Activated T-cell treated with anti-CD3 and anti-CD28 coated beads for 48 hours (primary cell): ENCODE results near the gene RNF34.
"Not testable (repeated sequence)": the region's sequence is repeated elsewhere in the genome, so short reads cannot be mapped to it uniquely, and the experiment has no call there.

Experiments
- DNase-seq: peaks from one replicate; pipeline ENCODE4 v3.0.0-alpha.2; 2020; ENCODE audit warnings: low read depth

RNF34 gene, protein sequence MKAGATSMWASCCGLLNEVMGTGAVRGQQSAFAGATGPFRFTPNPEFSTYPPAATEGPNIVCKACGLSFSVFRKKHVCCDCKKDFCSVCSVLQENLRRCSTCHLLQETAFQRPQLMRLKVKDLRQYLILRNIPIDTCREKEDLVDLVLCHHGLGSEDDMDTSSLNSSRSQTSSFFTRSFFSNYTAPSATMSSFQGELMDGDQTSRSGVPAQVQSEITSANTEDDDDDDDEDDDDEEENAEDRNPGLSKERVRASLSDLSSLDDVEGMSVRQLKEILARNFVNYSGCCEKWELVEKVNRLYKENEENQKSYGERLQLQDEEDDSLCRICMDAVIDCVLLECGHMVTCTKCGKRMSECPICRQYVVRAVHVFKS

GRCh38 chr12:121399391-121400331 is at the start of gene RNF34:
RNF34 (plus strand) TSS chr12:121400118; CDS start chr12:121400213, 95 bp downstream.
- DNase-seq = peak; percentile 99

DNA sequence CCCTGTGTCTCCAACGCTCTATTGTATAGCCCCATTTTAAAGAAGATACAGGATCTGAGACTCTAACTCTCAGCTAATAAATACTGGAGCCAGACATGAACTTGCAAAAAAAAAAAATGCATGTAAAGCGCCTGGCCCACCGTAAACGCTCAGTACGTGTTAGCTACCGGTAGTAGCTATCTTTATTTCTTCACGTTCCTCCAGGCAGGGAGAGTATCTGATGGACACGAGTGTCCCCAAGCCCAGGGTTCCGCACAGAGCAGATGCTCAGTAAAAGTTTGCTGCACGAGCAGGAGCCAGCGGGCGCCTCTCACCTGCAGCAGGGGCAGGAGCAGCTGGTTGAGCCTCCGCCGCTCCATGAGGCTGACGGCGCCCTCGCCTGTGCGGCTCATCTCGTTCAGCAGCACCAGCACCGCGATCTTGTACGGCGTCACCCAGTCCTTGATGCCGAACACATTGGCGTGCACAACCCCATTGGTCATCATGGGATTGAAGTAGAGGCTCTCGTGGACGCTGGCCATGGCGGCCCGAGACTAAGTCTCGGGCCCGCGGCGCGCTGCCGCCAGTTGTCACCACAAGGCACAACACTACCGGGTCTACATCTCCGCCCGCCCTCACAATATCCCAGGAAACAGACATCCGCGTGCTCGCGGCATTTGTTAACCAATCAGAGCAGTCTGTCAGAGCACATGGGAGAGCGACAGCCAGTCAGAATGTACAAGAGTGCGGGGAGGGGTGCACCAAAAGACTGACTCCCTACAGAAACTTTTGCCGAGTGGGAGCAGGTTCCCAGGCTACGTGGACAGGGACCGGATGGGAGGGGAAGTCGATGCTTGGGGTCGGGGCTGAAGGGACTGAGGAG is 47.9 kb upstream of the RNF34 start, which contains the start of gene ANAPC5:
Gene ANAPC5 (minus strand): TSS at position 592 of the 862 bp plus-strand sequence. CDS start 71 bp downstream, at position 521.
- DNase-seq = peak; percentile 85

GRCh38 chr12:121352682-121353018 is 47.3 kb upstream of the RNF34 start:
- DNase-seq = no peak

GRCh38 chr12:121355818-121356217 is 44.1 kb upstream of the RNF34 start:
- DNase-seq = no peak

DNA sequence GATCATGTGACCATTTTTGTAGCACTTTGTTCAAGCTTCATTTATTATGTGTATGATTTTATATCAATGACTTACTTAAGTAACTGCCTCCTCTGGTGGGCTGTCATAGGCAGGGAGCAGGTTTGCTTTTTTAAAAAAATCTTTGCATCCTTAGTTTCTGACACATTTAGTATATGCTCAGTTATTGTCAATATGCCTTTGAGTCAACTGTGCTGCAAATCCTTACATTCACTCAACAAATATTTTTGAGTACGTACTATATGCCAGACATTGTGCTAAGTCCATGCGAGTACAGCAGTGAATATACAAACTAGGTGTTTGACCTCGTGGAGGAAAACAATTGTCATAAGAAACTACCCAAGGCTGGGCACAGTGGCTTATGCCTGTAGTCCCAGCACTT is 43.3 kb upstream of the RNF34 start:
- DNase-seq = no peak

DNA sequence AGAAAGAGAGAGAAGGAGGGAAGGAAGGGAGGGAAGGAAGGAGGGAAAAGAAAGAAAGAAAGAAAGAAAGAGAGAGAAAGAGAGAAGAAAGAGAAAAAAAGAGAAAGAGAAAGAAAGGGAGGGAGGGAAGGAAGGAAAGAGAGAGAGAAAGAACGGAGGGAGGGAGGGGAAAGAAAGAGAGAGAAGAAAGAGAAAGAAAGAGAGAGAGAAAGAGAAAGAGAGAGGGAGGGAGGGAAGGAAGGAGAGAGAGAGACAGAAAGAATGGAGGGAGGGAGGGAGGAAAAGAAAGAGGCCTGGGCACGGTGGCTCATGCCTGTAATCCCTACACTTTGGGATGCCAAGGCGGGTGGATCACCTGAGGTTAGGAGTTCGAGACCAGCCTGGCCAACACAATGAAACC is 42.6 kb upstream of the RNF34 start:
- no peak for DNase-seq

DNA sequence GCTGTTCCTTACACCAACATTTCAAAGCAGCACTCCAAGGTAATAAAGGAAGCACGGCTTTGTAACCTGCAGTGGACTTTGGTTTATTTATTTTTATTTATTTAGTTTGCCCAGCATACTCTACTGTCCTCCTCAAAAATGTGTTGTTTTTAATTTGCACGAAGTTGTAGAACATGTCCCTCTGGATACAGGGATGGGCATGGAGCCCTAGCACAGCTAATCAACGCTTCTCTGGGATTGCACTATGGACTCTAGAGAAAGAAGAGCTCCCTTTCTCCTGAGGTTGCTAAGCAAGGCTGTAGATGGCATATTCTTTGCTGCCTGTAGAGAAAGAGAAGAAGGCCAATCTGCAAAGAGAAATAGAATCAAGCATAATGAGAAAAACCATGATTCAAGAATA is 41.8 kb upstream of the RNF34 start:
- no peak for DNase-seq

GRCh38 chr12:121364683-121365121 is 35.2 kb upstream of the RNF34 start:
- DNase-seq = no peak

DNA sequence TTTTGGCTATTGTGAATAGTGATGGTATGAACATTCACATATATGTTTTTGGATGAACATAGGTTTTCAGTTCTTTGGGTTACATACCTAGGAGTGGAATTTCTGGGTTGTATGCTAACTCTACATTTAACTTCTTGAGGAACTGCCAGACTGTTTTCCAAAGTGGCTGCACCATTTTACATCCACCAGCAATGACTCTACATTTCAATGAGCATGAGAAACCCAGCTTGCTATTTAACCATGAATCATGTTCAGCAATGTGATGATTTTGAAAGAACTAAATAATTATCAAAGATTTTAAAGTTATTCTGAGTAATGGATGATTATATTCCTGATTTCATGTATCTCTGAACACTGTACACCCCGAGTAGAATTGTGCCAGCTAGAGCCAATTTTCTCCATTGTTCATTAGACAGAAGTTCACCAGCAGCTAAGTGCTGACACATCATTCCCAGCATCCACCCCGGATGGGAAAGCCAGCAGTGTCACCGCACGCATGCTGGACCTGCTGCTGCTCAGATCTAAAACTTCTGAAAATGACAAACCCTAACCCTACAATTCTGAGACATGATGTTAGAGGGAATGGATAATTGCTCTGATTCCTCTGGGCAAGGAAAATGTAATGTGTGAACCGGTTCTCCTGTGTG is 34.4 kb upstream of the RNF34 start:
- DNase-seq = no peak

GRCh38 chr12:121366063-121366459 is 33.9 kb upstream of the RNF34 start:
- DNase-seq = no peak

- no peak for DNase-seq
These were observed 28.5 kb upstream of the RNF34 start for GRCh38 chr12:121371404-121371803.

DNA sequence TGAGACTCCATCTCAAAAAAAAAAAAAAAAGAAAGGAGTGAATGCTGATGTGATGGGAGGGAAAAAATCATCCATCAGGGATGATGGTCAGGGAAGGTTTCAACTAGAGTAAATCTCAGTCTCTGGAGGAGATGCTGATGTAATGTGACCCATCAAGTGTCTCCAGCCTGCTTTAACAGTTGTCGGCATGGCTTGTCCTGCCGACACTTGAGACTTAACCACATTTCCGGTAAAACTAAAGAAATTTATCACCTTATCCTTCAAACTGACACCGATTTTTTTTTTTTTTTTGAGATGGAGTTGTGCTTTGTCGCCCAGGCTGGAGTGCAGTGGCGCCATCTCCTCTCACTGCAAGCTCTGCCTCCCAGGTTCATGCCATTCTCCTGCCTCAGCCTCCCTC is 26.2 kb upstream of the RNF34 start:
- DNase-seq = no peak

DNA sequence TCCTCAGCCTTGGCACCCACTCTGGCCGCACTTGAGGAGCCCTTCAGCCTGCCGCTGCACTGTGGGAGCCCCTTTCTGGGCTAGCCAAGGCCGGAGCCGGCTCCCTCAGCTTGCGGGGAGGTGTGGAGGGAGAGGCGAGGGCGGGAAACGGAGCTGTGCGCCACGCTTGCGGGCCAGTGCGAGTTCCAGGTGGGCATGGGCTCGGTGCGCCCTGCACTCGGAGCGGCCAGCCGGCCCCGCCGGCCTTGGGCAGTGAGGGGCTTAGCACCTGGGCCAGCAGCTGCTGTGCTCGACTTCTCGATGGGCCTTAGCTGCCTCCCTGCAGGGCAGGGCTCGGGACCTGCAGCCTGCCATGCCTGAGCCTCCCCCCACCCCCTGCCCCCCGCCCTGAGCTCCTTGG is 25.6 kb upstream of the RNF34 start:
- not testable (repeated sequence) for DNase-seq

DNA sequence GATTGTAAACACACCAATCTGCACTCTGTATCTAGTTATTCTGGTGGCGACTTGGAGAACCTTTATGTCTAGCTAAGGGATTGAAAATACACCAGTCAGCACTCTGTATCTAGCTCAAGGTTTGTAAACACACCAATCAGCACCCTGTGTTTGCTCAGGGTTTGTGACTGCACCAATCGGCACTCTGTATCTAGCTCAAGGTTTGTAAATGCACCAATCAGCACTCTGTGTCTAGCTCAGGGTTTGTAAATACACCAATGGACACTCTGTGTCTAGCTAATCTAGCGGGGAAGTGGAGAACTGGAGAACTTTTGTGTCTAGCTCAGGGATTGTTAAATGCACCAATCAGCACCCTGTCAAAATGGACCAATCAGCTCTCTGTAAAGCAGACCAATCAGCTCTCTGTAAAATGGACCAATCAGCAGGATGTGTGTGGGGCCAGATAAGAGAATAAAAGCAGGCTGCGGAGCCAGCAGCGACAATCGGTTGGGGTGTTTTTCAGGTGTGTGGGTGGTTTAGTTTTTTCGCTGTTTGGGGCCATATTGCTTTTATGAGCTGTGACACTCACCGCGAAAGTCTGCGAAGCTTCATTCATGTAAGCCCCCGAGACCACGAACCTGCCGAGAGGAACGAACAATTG is 24.9 kb upstream of the RNF34 start:
- DNase-seq = not testable (repeated sequence)

DNA sequence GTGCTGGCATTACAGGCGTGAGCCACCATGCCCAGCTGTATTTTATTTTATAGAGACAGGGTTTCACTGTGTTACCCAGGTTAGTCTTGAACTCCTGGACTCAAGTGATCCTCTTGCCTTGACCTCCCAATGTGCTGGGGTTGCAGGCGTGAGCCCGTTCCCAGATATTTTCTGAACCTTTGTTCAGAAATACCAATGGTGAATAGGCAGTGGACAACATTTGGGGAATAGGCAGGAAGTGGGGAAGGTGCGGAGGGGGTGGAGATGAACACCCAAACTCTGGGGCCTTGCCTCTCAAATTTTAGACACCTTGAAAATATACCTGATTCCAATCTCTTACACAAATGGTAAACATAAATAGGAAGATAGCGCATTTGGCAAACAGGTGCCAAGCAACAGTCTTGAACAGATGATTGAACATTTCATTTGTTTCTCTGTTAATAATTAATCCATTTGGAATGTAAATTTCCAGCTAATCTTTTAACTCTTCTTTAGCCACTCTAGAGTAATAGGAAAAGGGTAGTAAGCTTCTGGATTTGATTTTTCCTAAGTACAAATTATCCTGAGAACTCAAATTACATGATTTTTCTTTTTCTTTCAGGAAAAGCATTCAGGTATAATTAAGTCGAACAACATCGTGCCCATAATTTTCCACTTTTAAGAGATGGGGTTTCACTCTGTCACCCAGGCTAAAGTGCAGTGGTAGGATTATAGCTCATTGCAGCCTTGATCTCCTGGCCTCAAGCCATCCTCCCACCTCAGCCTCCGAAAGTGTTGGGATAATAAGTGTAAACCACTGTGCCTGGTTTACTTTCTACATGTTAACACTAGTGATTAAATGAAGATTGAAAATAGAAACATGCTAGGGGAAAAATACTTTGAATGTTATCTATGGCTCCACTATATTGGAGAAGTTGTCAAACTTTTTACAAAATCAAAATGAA is 22.9 kb upstream of the RNF34 start:
- no peak for DNase-seq

- no peak for DNase-seq
These were observed 21.2 kb upstream of the RNF34 start for GRCh38 chr12:121378736-121379135.

DNA sequence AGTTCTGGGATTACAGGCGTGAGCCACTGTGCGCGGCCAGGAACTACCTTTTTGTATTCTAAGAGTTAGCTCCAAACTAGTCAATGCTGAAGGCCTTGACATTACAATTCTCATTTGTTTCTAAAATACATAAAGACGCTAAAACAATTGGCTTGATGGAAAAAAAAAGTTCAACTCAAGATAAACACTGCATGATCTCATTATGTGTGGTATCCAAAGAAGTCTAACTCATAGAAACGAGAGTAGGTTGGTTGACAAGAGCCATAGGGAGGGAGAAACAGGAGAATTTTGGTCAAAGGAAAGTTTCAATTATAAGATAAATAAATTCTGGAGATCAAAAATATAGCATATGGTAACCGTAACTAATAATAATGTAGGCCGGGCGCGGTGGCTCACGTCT is 20.0 kb upstream of the RNF34 start:
- no peak for DNase-seq

GRCh38 chr12:121383601-121384021 is 16.3 kb upstream of the RNF34 start:
- DNase-seq = no peak

GRCh38 chr12:121384891-121385290 is 15.0 kb upstream of the RNF34 start:
- DNase-seq = not testable (repeated sequence)
